GM13977 (cell line): ENCODE results near the gene TSPAN9.

Experiments
- DNase-seq: peaks from one replicate; pipeline ENCODE4 v3.0.0; 2012; ENCODE audit warnings: low spot score
- in situ Hi-C: fragments of 300-500 bp; cut with MboI; formaldehyde crosslinking; loops from one replicate; pipeline ENCODE4 v1.12.0; 2022; ENCODE audit warnings: low sequenced_read_pairs, low pct_unique_long_range_greater_than_20kb, mixed read lengths, inconsistent platforms; ENCODE audit not compliant: unreplicated experiment
- TF ChIP-seq, protein P1 (sequence below): IDR thresholded peaks from 2 replicates; pipeline ENCODE4 v1.5.1; 2012; ENCODE audit warnings: mild to moderate bottlenecking, control low read depth; ENCODE audit not compliant: insufficient read depth; ENCODE audit errors: extremely low read depth, missing control alignments

TSPAN9 gene

GRCh38 chr12:3089588-3089987 lies 12.4 kb downstream of the TSPAN9 start:
- TF ChIP-seq, protein P1, sequence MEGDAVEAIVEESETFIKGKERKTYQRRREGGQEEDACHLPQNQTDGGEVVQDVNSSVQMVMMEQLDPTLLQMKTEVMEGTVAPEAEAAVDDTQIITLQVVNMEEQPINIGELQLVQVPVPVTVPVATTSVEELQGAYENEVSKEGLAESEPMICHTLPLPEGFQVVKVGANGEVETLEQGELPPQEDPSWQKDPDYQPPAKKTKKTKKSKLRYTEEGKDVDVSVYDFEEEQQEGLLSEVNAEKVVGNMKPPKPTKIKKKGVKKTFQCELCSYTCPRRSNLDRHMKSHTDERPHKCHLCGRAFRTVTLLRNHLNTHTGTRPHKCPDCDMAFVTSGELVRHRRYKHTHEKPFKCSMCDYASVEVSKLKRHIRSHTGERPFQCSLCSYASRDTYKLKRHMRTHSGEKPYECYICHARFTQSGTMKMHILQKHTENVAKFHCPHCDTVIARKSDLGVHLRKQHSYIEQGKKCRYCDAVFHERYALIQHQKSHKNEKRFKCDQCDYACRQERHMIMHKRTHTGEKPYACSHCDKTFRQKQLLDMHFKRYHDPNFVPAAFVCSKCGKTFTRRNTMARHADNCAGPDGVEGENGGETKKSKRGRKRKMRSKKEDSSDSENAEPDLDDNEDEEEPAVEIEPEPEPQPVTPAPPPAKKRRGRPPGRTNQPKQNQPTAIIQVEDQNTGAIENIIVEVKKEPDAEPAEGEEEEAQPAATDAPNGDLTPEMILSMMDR: no peak
- in situ Hi-C loops: no loop called here
- DNase-seq: no peak

GRCh38 chr12:3090240-3091037 lies 13.3 kb downstream of the TSPAN9 start:
- TF ChIP-seq, protein P1: no peak
- in situ Hi-C loops: no loop called here
- no peak for DNase-seq

- no peak for DNase-seq
- TF ChIP-seq, protein P1: no peak
- in situ Hi-C loops: no loop called here
Measured at GRCh38 chr12:3091038-3091319, 13.8 kb downstream of the TSPAN9 start.

- TF ChIP-seq, protein P1: no peak
- in situ Hi-C loops: no loop called here
- no peak for DNase-seq
Measured at GRCh38 chr12:3091382-3092241, 14.4 kb downstream of the TSPAN9 start.

GRCh38 chr12:3092764-3093163 lies 15.6 kb downstream of the TSPAN9 start:
- in situ Hi-C loops: no loop called here
- TF ChIP-seq, protein P1: no peak
- no peak for DNase-seq

DNA sequence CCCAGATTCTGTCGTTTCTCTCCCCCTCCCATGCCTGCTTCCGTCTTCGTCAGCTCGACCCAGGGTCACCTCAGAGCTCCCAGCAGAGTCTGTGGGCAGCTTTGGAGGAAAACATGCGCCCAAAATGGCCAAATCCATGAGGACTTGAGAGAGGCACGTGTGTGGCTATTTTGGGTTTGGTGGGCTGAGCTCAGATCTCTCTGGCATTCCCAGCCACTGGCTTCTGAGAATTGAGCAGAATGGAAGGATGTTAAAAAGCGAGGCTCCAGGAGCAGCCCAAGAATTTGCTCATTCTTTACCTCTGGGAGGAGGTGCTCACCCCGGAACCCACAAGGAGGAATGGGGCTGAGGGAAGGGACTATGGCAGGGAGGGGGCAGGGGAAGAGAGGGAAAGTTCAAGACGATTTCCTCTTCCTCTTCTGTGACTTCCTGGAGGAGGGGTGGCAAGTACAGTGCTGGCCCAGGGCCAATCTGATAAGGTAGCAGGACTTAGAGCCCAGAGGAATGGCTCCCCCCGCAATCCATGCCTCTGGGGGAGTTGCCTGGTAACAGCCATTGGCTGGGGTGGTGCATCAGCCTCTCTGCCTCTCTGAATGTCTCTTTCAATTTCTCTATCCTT lies 20.1 kb downstream of the TSPAN9 start:
- no peak for DNase-seq
- TF ChIP-seq, protein P1: no peak
- in situ Hi-C loops: no loop called here
